AG10803 (cell line): ENCODE data around the gene WDR74.

Experiments used
- DNase-seq: peaks from one replicate; pipeline ENCODE4 v3.0.0; 2010; ENCODE audit warnings: low read depth
- H3K4me3 ChIP-seq: 2 replicates; pipeline ENCODE4 v1.5.1; 2011; ENCODE audit warnings: mild to moderate bottlenecking, low read length, control low read depth
- CTCF ChIP-seq: conservative IDR thresholded peaks from 2 replicates; pipeline ENCODE4 v1.5.1; 2011; ENCODE audit warnings: mild to moderate bottlenecking, low read length, control low read depth, inconsistent platforms

WDR74 gene

GRCh38 chr11:62881579-62882430, 42.4 kb upstream of the WDR74 start:
- peak overlapping the region; percentile 100 for H3K4me3 ChIP-seq
- TF ChIP-seq CTCF = no peak

GRCh38 chr11:62880803-62881578, 41.6 kb upstream of the WDR74 start, which contains the start of gene SLC3A2:
SLC3A2 (plus strand) TSS chr11:62880896; CDS start chr11:62881024, 128 bp downstream.
- peak; percentile 88 for DNase-seq
- peak; percentile 61 for TF ChIP-seq CTCF
- H3K4me3 ChIP-seq = peak within 1 kb of the TSS; percentile 100

More at GRCh38 chr11:62881579-62882430, 42.4 kb upstream of the WDR74 start:
- DNase-seq = peak; percentile 98

GRCh38 chr11:62880231-62880802, 40.9 kb upstream of the WDR74 start:
- no peak for TF ChIP-seq CTCF
- peak; percentile 89 for DNase-seq
- peak overlapping the region; percentile 100 for H3K4me3 ChIP-seq

GRCh38 chr11:62879235-62879978, 40.0 kb upstream of the WDR74 start:
- DNase-seq = no peak
- peak overlapping the region; percentile 100 for H3K4me3 ChIP-seq
- no peak for TF ChIP-seq CTCF

GRCh38 chr11:62876712-62877111, 37.3 kb upstream of the WDR74 start:
- DNase-seq = no peak
- no peak overlapping the region for H3K4me3 ChIP-seq
- TF ChIP-seq CTCF = no peak

GRCh38 chr11:62875698-62876478, 36.5 kb upstream of the WDR74 start:
- no peak overlapping the region for H3K4me3 ChIP-seq
- TF ChIP-seq CTCF = peak; percentile 32
- DNase-seq = no peak
